Mesendoderm (in vitro differentiated cells): ENCODE results near the gene PDE4D.

Experiments used
- DNase-seq: peaks from one replicate; pipeline ENCODE4 v3.0.0; 2013
- H2AK5ac ChIP-seq: 2 replicates; pipeline ENCODE4 v1.6.1; 2013; ENCODE audit warnings: low read length, inconsistent platforms
- H2BK120ac ChIP-seq: 2 replicates; pipeline ENCODE4 v1.6.1; 2013; ENCODE audit warnings: low read depth, mild to moderate bottlenecking, low read length, moderate library complexity, mixed read lengths
- H2BK15ac ChIP-seq: replicated peaks from 2 replicates; pipeline ENCODE4 v1.6.1; 2013; ENCODE audit warnings: low read depth, mild to moderate bottlenecking, moderate library complexity
- H2BK5ac ChIP-seq: 2 replicates; pipeline ENCODE4 v1.6.1; 2013; ENCODE audit warnings: low read length, inconsistent platforms
- H3K18ac ChIP-seq: 2 replicates; pipeline ENCODE4 v1.6.1; 2013; ENCODE audit warnings: mild to moderate bottlenecking, low read length, mixed read lengths
- H3K23ac ChIP-seq: one replicate; pipeline ENCODE4 v1.6.1; 2013; ENCODE audit warnings: low read length
- H3K27ac ChIP-seq: 2 replicates; pipeline ENCODE4 v1.5.1; 2013; ENCODE audit warnings: low read depth, mild to moderate bottlenecking, inconsistent platforms, low read length, moderate library complexity
- H3K27me3 ChIP-seq: 2 replicates; pipeline ENCODE4 v1.6.1; 2013; ENCODE audit warnings: low read length, control low read depth, mild to moderate bottlenecking, inconsistent platforms; ENCODE audit not compliant: insufficient read depth, poor library complexity
- H3K36me3 ChIP-seq: 2 replicates; pipeline ENCODE4 v1.6.1; 2013; ENCODE audit warnings: low read length, inconsistent platforms; ENCODE audit not compliant: control insufficient read depth, insufficient read depth
- H3K4ac ChIP-seq: one replicate; pipeline ENCODE4 v1.6.1; 2013; ENCODE audit warnings: low read depth, mild to moderate bottlenecking, low read length, moderate library complexity
- H3K4me1 ChIP-seq: 2 replicates; pipeline ENCODE4 v1.6.1; 2013; ENCODE audit warnings: low read depth, low read length, inconsistent platforms; ENCODE audit not compliant: control insufficient read depth
- H3K4me2 ChIP-seq: 2 replicates; pipeline ENCODE4 v1.6.1; 2013; ENCODE audit warnings: low read length
- H3K4me3 ChIP-seq: 2 replicates; pipeline ENCODE4 v1.5.1; 2013; ENCODE audit warnings: mild to moderate bottlenecking, low read length
- H3K56ac ChIP-seq: one replicate; pipeline ENCODE4 v1.6.1; 2013; ENCODE audit warnings: low read length
- H3K79me1 ChIP-seq: 2 replicates; pipeline ENCODE4 v1.6.1; 2013; ENCODE audit warnings: low read length, inconsistent platforms
- H3K79me2 ChIP-seq: 2 replicates; pipeline ENCODE4 v1.6.1; 2013; ENCODE audit warnings: mild to moderate bottlenecking, low read length; ENCODE audit not compliant: control insufficient read depth, insufficient read depth
- H3K9ac ChIP-seq: 2 replicates; pipeline ENCODE4 v1.6.1; 2013; ENCODE audit warnings: low read length, inconsistent platforms
- H4K5ac ChIP-seq: one replicate; pipeline ENCODE4 v1.6.1; 2013; ENCODE audit warnings: low read length
- H4K8ac ChIP-seq: one replicate; pipeline ENCODE4 v1.6.1; 2013; ENCODE audit warnings: low read depth, mild to moderate bottlenecking, control low read depth, low read length, moderate library complexity
- WGBS: extraction: QIAGEN DNeasy Blood & Tissue Kit; methylation state at CpG from one replicate; pipeline ENCODE4 v1.1.7; 2013; ENCODE audit warnings: low lambda C conversion rate, missing lambda C conversion rate; ENCODE audit not compliant: insufficient coverage; ENCODE audit errors: extremely low coverage; 5-methylcytosine and 5-hydroxymethylcytosine counted together

Gene PDE4D

GRCh38 chr5:59351076-59351794 is 542.3 kb downstream of the PDE4D start:
- Histone ChIP-seq H3K4ac (no peak overlapping the region), H3K9ac (no peak overlapping the region), H2AK5ac (no peak overlapping the region), H3K18ac (no peak overlapping the region), H3K36me3 (no peaks in the 10 kb centered on the region), H3K23ac (no peak overlapping the region), H2BK5ac (no peak overlapping the region), H3K56ac (no peak overlapping the region), H4K8ac (no peak overlapping the region), H3K4me3 (no peak overlapping the region), H2BK120ac (no peak overlapping the region), H3K27ac (no peak overlapping the region), H4K5ac (no peak overlapping the region), H3K79me1 (no peaks in the 10 kb centered on the region), H2BK15ac (no peak overlapping the region), H3K4me2 (no peak overlapping the region), H3K27me3 (no peaks in the 10 kb centered on the region), H3K79me2 (no peaks in the 10 kb centered on the region), H3K4me1 (peaks cover 3% of the 10 kb centered on the region)
- WGBS: no CpG with 5 or more reads among the region's 4 CpGs
- no peak for DNase-seq

- Histone ChIP-seq H3K4ac (no peak overlapping the region), H3K79me2 (no peaks in the 10 kb centered on the region), H2BK5ac (no peak overlapping the region), H3K23ac (no peak overlapping the region), H3K4me2 (no peak overlapping the region), H3K56ac (no peak overlapping the region), H2BK15ac (no peak overlapping the region), H3K79me1 (no peaks in the 10 kb centered on the region), H3K27ac (no peak overlapping the region), H3K4me1 (peaks cover 3% of the 10 kb centered on the region), H3K18ac (no peak overlapping the region), H3K4me3 (no peak overlapping the region), H4K8ac (no peak overlapping the region), H2AK5ac (no peak overlapping the region), H4K5ac (no peak overlapping the region), H3K9ac (no peak overlapping the region), H3K36me3 (no peaks in the 10 kb centered on the region), H3K27me3 (no peaks in the 10 kb centered on the region), H2BK120ac (no peak overlapping the region)
- peak; percentile 47 for DNase-seq
These were observed 545.3 kb downstream of the PDE4D start for GRCh38 chr5:59348189-59348588.

GRCh38 chr5:59346982-59347381 is 546.5 kb downstream of the PDE4D start:
- no CpG with 5 or more reads among the region's 1 CpG for WGBS
- no peak for DNase-seq
- H3K9ac ChIP-seq: no peak overlapping the region

GRCh38 chr5:59346514-59346913 is 547.0 kb downstream of the PDE4D start:
- Histone ChIP-seq H4K8ac (no peak overlapping the region), H3K4me2 (no peak overlapping the region), H3K56ac (no peak overlapping the region), H3K23ac (no peak overlapping the region), H2BK120ac (no peak overlapping the region), H3K4me1 (no peaks in the 10 kb centered on the region), H2AK5ac (no peak overlapping the region), H2BK15ac (no peak overlapping the region), H3K9ac (no peak overlapping the region), H2BK5ac (no peak overlapping the region), H3K4ac (no peak overlapping the region), H3K36me3 (no peaks in the 10 kb centered on the region), H4K5ac (no peak overlapping the region), H3K27me3 (no peaks in the 10 kb centered on the region), H3K79me1 (no peaks in the 10 kb centered on the region), H3K4me3 (no peak overlapping the region), H3K27ac (no peak overlapping the region), H3K18ac (no peak overlapping the region), H3K79me2 (no peaks in the 10 kb centered on the region)
- no CpG with 5 or more reads among the region's 7 CpGs for WGBS
- no peak for DNase-seq

More at GRCh38 chr5:59346982-59347381, 546.5 kb downstream of the PDE4D start:
- Histone ChIP-seq H3K56ac (no peak overlapping the region), H3K4me3 (no peak overlapping the region), H2AK5ac (no peak overlapping the region), H4K5ac (no peak overlapping the region), H2BK5ac (no peak overlapping the region), H3K36me3 (no peaks in the 10 kb centered on the region), H2BK120ac (no peak overlapping the region), H3K79me2 (no peaks in the 10 kb centered on the region), H3K27me3 (no peaks in the 10 kb centered on the region), H3K4me2 (no peak overlapping the region), H2BK15ac (no peak overlapping the region), H3K18ac (no peak overlapping the region), H3K4ac (no peak overlapping the region), H3K4me1 (peaks cover 3% of the 10 kb centered on the region), H3K79me1 (no peaks in the 10 kb centered on the region), H3K23ac (no peak overlapping the region), H3K27ac (no peak overlapping the region), H4K8ac (no peak overlapping the region)

- Histone ChIP-seq H3K18ac (no peak overlapping the region), H4K8ac (no peak overlapping the region), H3K79me2 (no peaks in the 10 kb centered on the region), H3K27me3 (no peaks in the 10 kb centered on the region), H2BK15ac (no peak overlapping the region), H3K9ac (no peak overlapping the region), H3K79me1 (no peaks in the 10 kb centered on the region), H3K27ac (no peak overlapping the region), H3K4ac (no peak overlapping the region), H2AK5ac (no peak overlapping the region), H2BK5ac (no peak overlapping the region), H3K23ac (no peak overlapping the region), H3K4me2 (no peak overlapping the region), H3K4me3 (no peak overlapping the region), H2BK120ac (no peak overlapping the region), H3K56ac (no peak overlapping the region), H3K36me3 (no peaks in the 10 kb centered on the region), H3K4me1 (no peaks in the 10 kb centered on the region), H4K5ac (no peak overlapping the region)
- DNase-seq: no peak
- WGBS: no CpG with 5 or more reads among the region's 3 CpGs
These were observed 551.3 kb downstream of the PDE4D start for GRCh38 chr5:59342181-59342580.

- H3K56ac ChIP-seq: no peak overlapping the region
- H2BK15ac ChIP-seq: no peak overlapping the region
- H3K27ac ChIP-seq: no peak overlapping the region
- H4K8ac ChIP-seq: no peak overlapping the region
- H3K79me2 ChIP-seq: no peaks in the 10 kb centered on the region
- H2BK120ac ChIP-seq: no peak overlapping the region
- H3K4me2 ChIP-seq: no peak overlapping the region
- H3K4ac ChIP-seq: no peak overlapping the region
- no peaks in the 10 kb centered on the region for H3K79me1 ChIP-seq
- H3K4me1 ChIP-seq: no peaks in the 10 kb centered on the region
- no peak for DNase-seq
- no peaks in the 10 kb centered on the region for H3K27me3 ChIP-seq
- no peak overlapping the region for H3K4me3 ChIP-seq
- no peak overlapping the region for H3K18ac ChIP-seq
- H3K9ac ChIP-seq: no peak overlapping the region
- no peak overlapping the region for H2BK5ac ChIP-seq
- no peaks in the 10 kb centered on the region for H3K36me3 ChIP-seq
- H3K23ac ChIP-seq: no peak overlapping the region
- no peak overlapping the region for H4K5ac ChIP-seq
- no peak overlapping the region for H2AK5ac ChIP-seq
- WGBS: no CpG with 5 or more reads among the region's 4 CpGs
These were observed 551.8 kb downstream of the PDE4D start for GRCh38 chr5:59341760-59342159.
